ENCODE data around the gene CSMD2.

DNA sequence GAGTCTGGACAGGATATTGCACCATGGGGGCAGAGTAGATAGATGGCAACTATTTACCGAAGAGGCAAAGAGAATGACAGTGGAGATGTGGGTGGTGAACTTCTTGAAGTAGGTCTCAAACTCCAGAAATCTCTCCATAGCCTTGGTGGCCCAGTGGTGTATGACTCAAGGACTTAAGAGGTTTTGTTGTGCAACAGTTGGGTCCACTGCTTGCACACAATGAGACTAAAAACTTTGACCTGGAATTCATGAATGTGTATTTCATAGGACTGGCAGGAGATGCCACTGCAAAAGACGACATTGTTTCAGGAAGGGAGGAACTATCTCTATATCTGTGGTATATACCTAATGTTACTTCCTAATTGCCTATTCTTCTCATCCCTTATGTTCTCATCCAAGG is 616.7 kb downstream of the CSMD2 start:
- TF ChIP-seq RCOR1 (IDR thresholded peaks at IDR 0.05; ENCODE audit: low read length) = no peak
- no peak for TF ChIP-seq ELF1 (IDR thresholded peaks at IDR 0.05)
- no peak for TF ChIP-seq TAF1 (IDR thresholded peaks at IDR 0.05; ENCODE audit: borderline replicate concordance, low read depth, low read length)
- TF ChIP-seq, protein P1, sequence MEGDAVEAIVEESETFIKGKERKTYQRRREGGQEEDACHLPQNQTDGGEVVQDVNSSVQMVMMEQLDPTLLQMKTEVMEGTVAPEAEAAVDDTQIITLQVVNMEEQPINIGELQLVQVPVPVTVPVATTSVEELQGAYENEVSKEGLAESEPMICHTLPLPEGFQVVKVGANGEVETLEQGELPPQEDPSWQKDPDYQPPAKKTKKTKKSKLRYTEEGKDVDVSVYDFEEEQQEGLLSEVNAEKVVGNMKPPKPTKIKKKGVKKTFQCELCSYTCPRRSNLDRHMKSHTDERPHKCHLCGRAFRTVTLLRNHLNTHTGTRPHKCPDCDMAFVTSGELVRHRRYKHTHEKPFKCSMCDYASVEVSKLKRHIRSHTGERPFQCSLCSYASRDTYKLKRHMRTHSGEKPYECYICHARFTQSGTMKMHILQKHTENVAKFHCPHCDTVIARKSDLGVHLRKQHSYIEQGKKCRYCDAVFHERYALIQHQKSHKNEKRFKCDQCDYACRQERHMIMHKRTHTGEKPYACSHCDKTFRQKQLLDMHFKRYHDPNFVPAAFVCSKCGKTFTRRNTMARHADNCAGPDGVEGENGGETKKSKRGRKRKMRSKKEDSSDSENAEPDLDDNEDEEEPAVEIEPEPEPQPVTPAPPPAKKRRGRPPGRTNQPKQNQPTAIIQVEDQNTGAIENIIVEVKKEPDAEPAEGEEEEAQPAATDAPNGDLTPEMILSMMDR (IDR thresholded peaks at IDR 0.05) = no peak
- no peak for TF ChIP-seq MXI1 (IDR thresholded peaks at IDR 0.05; ENCODE audit: low read depth, low read length)
- TF ChIP-seq REST (IDR thresholded peaks at IDR 0.05; ENCODE audit: low read depth, low read length) = no peak
- TF ChIP-seq, protein P2, sequence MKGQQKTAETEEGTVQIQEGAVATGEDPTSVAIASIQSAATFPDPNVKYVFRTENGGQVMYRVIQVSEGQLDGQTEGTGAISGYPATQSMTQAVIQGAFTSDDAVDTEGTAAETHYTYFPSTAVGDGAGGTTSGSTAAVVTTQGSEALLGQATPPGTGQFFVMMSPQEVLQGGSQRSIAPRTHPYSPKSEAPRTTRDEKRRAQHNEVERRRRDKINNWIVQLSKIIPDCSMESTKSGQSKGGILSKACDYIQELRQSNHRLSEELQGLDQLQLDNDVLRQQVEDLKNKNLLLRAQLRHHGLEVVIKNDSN (IDR thresholded peaks at IDR 0.05; ENCODE audit: borderline replicate concordance, low read depth) = no peak
- no peak for TF ChIP-seq NRF1 (IDR thresholded peaks at IDR 0.05; ENCODE audit: low read depth, low read length)
- no peak for TF ChIP-seq EP300 (IDR thresholded peaks at IDR 0.05; ENCODE audit: borderline replicate concordance in 1 of 2, low read depth in 1 of 2, low read length in 1 of 2)
- no peak for TF ChIP-seq USF2 (IDR thresholded peaks at IDR 0.05; ENCODE audit: borderline replicate concordance, low read depth, low read length)
